Common myeloid progenitor, CD34-positive (primary cell): ENCODE results near the gene TCAIM. TPM values are rescaled to one million over a fixed set of nuclear protein-coding genes. Genes with fewer than 3 reads are reported as not detected.

Experiments used
- CTCF ChIA-PET: fragments of 350-600 bp; sonication (Branson Sonifier 250); formaldehyde crosslinking; loops from one replicate; lab custom pipeline; 2021; ENCODE audit warnings: antibody characterized with exemption; lab: Charles Lee
- POLR2A ChIA-PET: fragments of 350-600 bp; sonication (Branson Sonifier 250); formaldehyde crosslinking; loops from one replicate; lab custom pipeline; 2021; ENCODE audit warnings: antibody characterized with exemption; lab: Charles Lee
- DNase-seq, 3 donors: peaks; one replicate each; pipeline versions ENCODE4 v3.0.0 to v3.0.0-alpha.2; 2013
- H3K27ac ChIP-seq, 2 experiments: 1 replicate in 1 of 2; 2 replicates in 1 of 2; pipeline ENCODE4 v1.7.0; 2013; ENCODE audit warnings: inconsistent platforms in 2 of 2, low read length in 2 of 2, mild to moderate bottlenecking in 2 of 2, low read depth in 1 of 2, moderate library complexity in 1 of 2; ENCODE audit not compliant: severe bottlenecking in 2 of 2, insufficient read depth in 1 of 2, poor library complexity in 1 of 2
- H3K27me3 ChIP-seq, 5 experiments: replicated peaks in 2 of 5; 1 replicate in 3 of 5; 2 replicates in 2 of 5; pipeline versions ENCODE4 v1.6.1 to v1.7.0; 2013; ENCODE audit warnings: low read length in 4 of 5, mild to moderate bottlenecking in 2 of 5, moderate library complexity in 2 of 5, inconsistent platforms in 1 of 5; ENCODE audit not compliant: insufficient read depth in 5 of 5, control insufficient read depth in 4 of 5
- H3K36me3 ChIP-seq, 4 experiments: 1 replicate in 2 of 4; 2 replicates in 2 of 4; pipeline versions ENCODE4 v1.6.1 to v1.7.0; 2013; ENCODE audit warnings: low read length in 3 of 4, control low read depth in 1 of 4, mild to moderate bottlenecking in 1 of 4; ENCODE audit not compliant: control insufficient read depth in 4 of 4, insufficient read depth in 4 of 4
- H3K4me1 ChIP-seq, 4 experiments: 1 replicate in 3 of 4; 2 replicates in 1 of 4; pipeline versions ENCODE4 v1.6.1 to v1.7.1; 2013; ENCODE audit warnings: low read length in 3 of 4, mild to moderate bottlenecking in 3 of 4, control low read depth in 1 of 4, inconsistent platforms in 1 of 4, moderate library complexity in 1 of 4; ENCODE audit not compliant: control insufficient read depth in 4 of 4, insufficient read depth in 4 of 4; ENCODE audit errors: control extremely low read depth in 1 of 4
- H3K4me3 ChIP-seq, 7 experiments: 1 replicate in 4 of 7; 2 replicates in 3 of 7; pipeline versions ENCODE4 v1.5.1 to v1.7.0; 2013; ENCODE audit warnings: mild to moderate bottlenecking in 7 of 7, low read length in 6 of 7, moderate library complexity in 6 of 7, inconsistent platforms in 2 of 7, low read depth in 2 of 7, control low read depth in 1 of 7; ENCODE audit not compliant: insufficient read depth in 4 of 7, control insufficient read depth in 1 of 7; ENCODE audit errors: extremely low read depth in 1 of 7
- H3K9me3 ChIP-seq, 5 experiments: 1 replicate in 4 of 5; 2 replicates in 1 of 5; pipeline versions ENCODE4 v1.6.1 to v1.7.1; 2013; ENCODE audit warnings: low read length in 4 of 5, mild to moderate bottlenecking in 2 of 5, inconsistent platforms in 1 of 5, low read depth in 1 of 5, moderate library complexity in 1 of 5; ENCODE audit not compliant: control insufficient read depth in 4 of 5, insufficient read depth in 2 of 5; ENCODE audit errors: control extremely low read depth in 1 of 5
- WGBS: methylation state at CpG from one replicate; pipeline ENCODE4 v1.1.5; 2013; ENCODE audit not compliant: insufficient coverage; 5-methylcytosine and 5-hydroxymethylcytosine counted together
- polyA plus RNA-seq: library from polyadenylated mRNA; unstranded; fragments of 120-200 nt; gene quantifications from one replicate; pipeline ENCODE4 v1.2.1, GENCODE V29; 2013

The TCAIM gene, protein sequence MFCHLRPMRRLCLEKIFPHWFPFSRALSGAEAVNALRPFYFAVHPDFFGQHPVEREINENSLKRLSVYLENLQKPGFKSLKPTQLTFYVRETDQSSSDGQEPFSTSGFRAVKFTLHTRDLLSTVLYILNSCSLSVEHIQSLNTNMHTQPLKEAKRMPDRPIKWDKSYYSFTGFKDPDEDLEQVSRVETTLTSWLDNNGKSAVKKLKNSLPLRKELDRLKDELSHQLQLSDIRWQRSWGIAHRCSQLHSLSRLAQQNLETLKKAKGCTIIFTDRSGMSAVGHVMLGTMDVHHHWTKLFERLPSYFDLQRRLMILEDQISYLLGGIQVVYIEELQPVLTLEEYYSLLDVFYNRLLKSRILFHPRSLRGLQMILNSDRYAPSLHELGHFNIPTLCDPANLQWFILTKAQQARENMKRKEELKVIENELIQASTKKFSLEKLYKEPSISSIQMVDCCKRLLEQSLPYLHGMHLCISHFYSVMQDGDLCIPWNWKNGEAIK
- polyA plus RNA-seq = 29.6 TPM

DNA sequence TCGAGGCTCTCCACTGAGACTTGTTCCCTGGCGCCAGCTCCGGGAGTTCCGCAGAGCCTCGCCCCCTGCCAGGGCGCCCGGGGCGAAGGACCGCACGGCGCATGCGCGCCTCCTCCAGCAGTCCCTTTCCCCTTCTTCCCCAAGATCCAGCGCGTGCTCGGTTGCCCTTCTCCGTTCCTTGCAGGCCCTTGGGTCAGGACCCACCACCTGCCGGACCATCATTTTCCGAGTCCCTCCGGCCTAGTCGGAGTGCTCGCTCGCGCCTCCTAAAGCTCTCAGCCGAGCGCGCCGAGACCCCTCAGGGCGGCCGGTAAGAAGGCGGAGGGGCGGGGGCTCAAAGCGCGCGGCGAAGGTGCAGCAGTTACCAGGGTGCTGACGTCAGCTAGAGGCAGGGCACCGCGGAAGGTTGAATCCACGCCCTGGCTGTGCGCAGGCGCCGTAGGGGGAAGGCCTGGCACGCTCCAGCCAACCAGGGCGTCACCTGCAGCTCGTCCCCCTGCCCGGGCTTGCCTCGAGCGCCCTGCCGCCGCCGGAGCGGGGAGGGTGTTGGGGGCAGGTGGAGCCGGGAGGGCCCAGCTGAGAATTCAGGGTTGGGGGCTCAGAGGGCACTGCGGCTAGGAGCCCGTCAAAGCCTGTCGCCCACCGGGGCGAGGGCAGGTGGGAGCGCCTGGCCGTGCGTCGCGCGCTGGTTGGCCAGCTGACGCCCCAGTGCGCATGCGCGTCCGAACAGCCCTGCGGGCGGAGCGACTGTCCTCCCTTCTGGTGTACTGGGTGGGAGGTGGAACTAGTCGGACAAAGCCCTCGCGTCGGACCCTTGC, at the start of gene TCAIM:
TCAIM (plus strand) TSS at position 757 of the 818 bp plus-strand sequence. CDS start 16,017 bp downstream, outside the sequence.
- Histone ChIP-seq H3K9me3 (no peaks in the 10 kb centered on the region), H3K4me3 (peak within 1 kb of the TSS; percentile 61 to 94 (median 88)), H3K36me3 (no peaks in the 10 kb centered on the region), H3K4me1 (peaks cover 13 to 26% (median 18%) of the 10 kb centered on the region in 4 experiments), H3K27me3 (no peaks in the 10 kb centered on the region), H3K27ac (peak within 1 kb of the TSS; percentile 86 to 90)
- under 1% methylated on average over 64 of the region's 77 CpGs for WGBS
- CTCF ChIA-PET = interaction anchor here (0.7 to 1.2 kb wide), 5 partner anchors 14 to 181 kb away, joined by 3 to 6 read pairs (median 3); no protein-coding TSS in a partner anchor
- POLR2A ChIA-PET = interaction anchor here (0.6 to 1.2 kb wide), 2 partner anchors 46 to 102 kb away, joined by 3 to 6 read pairs; no protein-coding TSS in a partner anchor
- DNase-seq = peak; percentile 98 to 99 (median 99)

DNA sequence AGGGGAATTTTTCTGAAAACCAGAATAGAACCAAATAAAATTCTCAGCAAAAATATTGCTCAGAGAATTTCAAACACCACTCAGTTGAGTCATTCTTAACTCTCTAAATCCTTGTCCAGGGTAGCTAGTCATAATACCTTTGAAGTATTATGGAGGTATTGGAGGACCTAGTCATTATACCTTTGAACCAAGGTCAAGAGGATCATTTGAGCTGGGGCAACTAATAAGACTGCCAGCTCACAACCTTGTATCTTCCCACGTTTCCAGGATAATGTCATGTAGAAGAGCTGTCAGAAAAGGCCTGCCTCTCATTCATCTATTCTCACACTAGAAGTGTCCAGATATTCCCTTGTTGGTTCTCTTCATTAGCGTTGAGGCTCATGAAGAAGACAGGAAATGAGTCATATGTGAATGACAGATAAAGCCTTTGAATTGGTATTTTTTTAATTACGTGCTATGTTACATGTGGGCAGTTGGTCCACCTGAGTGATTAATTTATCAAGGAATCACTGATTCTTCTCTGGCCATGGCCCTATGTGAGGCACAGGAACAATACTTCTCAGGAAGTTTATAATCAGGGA, 48.6 kb upstream of the TCAIM start:
- Histone ChIP-seq H3K27me3 (no peaks in the 10 kb centered on the region), H3K27ac (no peak overlapping the region), H3K4me3 (no peak overlapping the region), H3K9me3 (no peaks in the 10 kb centered on the region), H3K4me1 (no peaks in the 10 kb centered on the region), H3K36me3 (no peaks in the 10 kb centered on the region)
- CTCF ChIA-PET = no interaction called here
- POLR2A ChIA-PET = interaction anchor here (0.5 kb wide), 1 partner anchor 378 kb away, joined by 4 read pairs; no protein-coding TSS in a partner anchor
- WGBS = 83% methylated on average over 2 of the region's 3 CpGs
- no peak for DNase-seq

GRCh38 chr3:44292276-44292675, 46.3 kb upstream of the TCAIM start:
- WGBS = 100% methylated on average over 2 of the region's 2 CpGs
- ChIA-PET POLR2A (interaction anchor here (0.6 kb wide), 1 partner anchor 46 kb away, joined by 3 read pairs; the partner anchor contains the start of gene TCAIM), CTCF (no interaction called here)
- Histone ChIP-seq H3K27me3 (no peaks in the 10 kb centered on the region), H3K36me3 (no peaks in the 10 kb centered on the region), H3K4me1 (no peaks in the 10 kb centered on the region), H3K27ac (no peak overlapping the region), H3K9me3 (no peaks in the 10 kb centered on the region), H3K4me3 (no peak overlapping the region)
- DNase-seq = no peak

- CTCF ChIA-PET = no interaction called here
- no CpG with 5 or more reads among the region's 1 CpG for WGBS
- Histone ChIP-seq H3K27me3 (no peaks in the 10 kb centered on the region), H3K4me3 (no peak overlapping the region), H3K4me1 (no peaks in the 10 kb centered on the region), H3K9me3 (no peaks in the 10 kb centered on the region), H3K27ac (no peak overlapping the region), H3K36me3 (no peaks in the 10 kb centered on the region)
- POLR2A ChIA-PET = interaction anchor here (0.6 kb wide), 1 partner anchor 45 kb away, joined by 3 read pairs; the partner anchor contains the start of gene TCAIM
- DNase-seq = no peak
Observed at GRCh38 chr3:44292947-44293346, 45.6 kb upstream of the TCAIM start.

DNA sequence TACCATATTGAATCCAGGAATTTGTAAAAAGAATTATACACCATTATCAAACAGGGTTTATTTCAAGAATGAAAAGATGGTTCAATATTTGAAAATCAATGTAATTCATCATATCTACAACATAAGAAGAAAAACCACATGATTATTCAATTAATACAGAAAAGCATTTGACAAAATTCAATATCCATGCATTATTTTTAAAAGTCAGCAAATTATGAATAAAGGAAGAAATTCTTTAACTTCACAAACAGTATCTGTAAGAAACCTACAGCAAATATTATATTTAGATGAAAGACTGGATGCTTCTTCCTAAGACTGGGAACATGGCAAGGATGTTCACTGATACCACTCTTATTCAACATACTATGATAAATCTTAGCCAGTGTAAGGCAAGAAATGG, 41.3 kb upstream of the TCAIM start:
- no peak overlapping the region for H3K4me3 ChIP-seq
- no peaks in the 10 kb centered on the region for H3K9me3 ChIP-seq
- ChIA-PET POLR2A (no interaction called here), CTCF (no interaction called here)
- no peak for DNase-seq
- H3K27me3 ChIP-seq = no peaks in the 10 kb centered on the region
- H3K27ac ChIP-seq = no peak overlapping the region
- no peaks in the 10 kb centered on the region for H3K36me3 ChIP-seq
- H3K4me1 ChIP-seq = peaks cover 0 to 12% (median 0%) of the 10 kb centered on the region in 4 experiments

DNA sequence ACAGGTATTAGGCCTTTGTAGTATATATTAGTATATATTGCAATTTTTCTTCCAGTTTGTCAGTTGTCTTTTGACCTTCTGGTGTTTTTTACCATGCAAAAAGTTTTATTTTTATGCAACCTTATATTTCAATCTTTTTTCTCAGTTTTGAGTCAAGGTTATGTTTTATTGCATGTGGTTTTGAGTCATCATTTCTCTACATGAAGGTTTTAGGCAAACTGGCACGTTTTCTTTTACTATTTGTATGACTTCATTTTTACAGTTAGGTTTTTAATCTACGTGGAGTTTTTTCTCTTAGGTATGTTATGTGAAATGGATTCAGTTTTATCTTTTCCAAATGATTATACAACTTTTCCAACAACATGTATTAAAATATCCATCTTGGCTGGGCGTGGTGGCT, 36.8 kb upstream of the TCAIM start:
- DNase-seq = peak in 1 of 3 donors; percentile 18
- H3K4me1 ChIP-seq = peaks cover 0 to 12% (median 0%) of the 10 kb centered on the region in 4 experiments
- no peaks in the 10 kb centered on the region for H3K36me3 ChIP-seq
- no peak overlapping the region for H3K27ac ChIP-seq
- H3K9me3 ChIP-seq = no peaks in the 10 kb centered on the region
- no peak overlapping the region for H3K4me3 ChIP-seq
- POLR2A ChIA-PET = no interaction called here
- H3K27me3 ChIP-seq = no peaks in the 10 kb centered on the region
- CTCF ChIA-PET = interaction anchor here (1.0 kb wide), 1 partner anchor 10 kb away, joined by 3 read pairs; no protein-coding TSS in a partner anchor
- 100% methylated on average over 1 of the region's 3 CpGs for WGBS
